ENCODE results near the gene PLCH1.

The PLCH1 gene

DNA sequence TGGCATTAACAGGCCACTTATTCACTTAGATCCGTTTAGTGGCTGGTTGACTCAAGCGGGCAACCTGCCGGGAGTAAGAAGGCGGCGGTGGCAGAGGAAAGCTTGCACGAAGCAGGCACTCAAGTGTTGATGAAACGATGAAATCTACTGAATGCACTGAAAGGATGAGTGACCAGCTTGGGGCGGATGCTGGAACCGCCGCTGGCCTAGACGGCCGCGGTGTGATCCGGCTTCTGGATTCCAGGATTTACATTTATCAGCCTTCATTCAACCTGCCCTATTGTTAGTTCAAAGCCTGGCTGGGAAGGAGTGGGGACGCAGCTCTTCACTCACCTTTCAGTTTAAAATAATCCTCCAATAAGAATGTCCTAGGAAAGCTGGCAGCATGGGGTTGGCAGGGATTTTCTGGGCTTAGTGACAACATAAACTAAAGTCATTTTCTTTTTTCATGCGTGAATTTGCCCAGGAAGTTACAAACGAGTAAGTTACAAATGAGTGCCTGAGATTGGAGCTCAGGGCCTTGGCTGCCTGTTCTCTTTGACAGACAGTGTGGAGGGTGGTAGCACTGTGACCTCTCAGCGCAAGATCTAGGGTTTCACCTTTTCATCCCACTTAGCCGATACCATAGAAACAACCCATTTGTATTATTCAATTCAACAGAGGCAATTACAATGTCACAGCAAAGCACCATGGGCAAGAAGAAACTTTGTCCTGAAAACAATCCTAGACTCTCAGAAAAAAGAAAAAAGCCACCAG is 1.1 kb upstream of the PLCH1 start:
- no peak overlapping the region for H3K4me3 ChIP-seq (ENCODE audit: low read depth, low read length)
- TF ChIP-seq, protein P1, sequence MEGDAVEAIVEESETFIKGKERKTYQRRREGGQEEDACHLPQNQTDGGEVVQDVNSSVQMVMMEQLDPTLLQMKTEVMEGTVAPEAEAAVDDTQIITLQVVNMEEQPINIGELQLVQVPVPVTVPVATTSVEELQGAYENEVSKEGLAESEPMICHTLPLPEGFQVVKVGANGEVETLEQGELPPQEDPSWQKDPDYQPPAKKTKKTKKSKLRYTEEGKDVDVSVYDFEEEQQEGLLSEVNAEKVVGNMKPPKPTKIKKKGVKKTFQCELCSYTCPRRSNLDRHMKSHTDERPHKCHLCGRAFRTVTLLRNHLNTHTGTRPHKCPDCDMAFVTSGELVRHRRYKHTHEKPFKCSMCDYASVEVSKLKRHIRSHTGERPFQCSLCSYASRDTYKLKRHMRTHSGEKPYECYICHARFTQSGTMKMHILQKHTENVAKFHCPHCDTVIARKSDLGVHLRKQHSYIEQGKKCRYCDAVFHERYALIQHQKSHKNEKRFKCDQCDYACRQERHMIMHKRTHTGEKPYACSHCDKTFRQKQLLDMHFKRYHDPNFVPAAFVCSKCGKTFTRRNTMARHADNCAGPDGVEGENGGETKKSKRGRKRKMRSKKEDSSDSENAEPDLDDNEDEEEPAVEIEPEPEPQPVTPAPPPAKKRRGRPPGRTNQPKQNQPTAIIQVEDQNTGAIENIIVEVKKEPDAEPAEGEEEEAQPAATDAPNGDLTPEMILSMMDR (IDR thresholded peaks at IDR 0.05; ENCODE audit: borderline replicate concordance, insufficient read depth, low read depth, low read length) = no peak

DNA sequence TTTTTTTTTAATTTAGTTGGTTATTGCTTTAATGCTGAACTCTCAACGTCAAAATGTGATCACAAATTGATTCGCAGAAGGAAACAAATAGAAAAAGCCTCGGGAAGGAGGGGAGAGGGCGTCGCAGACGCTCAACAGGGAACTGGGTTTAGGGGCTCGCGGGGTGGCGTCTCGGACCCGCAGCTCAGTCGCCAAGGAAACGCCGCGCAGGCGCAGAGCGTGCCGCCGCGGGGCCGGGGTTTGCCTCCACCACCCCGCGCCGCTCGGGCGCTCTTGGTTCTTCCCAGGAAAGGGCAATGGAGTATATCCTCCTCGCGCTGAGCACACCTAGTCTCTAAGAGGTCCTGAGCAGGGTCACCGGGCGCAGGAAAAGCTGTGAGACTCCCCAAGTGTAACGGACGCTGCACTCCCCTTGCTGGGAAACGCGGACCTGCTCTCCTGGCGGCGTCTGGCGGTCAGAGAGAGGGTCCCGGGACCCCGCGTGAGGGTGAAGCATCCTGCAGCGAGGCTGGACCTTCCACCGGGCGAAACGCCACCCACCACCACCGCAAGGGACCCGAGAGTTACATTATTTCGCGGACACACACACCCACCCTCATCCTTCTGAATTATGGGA is 753 bp downstream of the PLCH1 start:
- H3K4me3 ChIP-seq (ENCODE audit: low read depth, low read length) = peak overlapping the region; percentile 63
- TF ChIP-seq, protein P1 (IDR thresholded peaks at IDR 0.05; ENCODE audit: borderline replicate concordance, insufficient read depth, low read depth, low read length) = no peak

DNA sequence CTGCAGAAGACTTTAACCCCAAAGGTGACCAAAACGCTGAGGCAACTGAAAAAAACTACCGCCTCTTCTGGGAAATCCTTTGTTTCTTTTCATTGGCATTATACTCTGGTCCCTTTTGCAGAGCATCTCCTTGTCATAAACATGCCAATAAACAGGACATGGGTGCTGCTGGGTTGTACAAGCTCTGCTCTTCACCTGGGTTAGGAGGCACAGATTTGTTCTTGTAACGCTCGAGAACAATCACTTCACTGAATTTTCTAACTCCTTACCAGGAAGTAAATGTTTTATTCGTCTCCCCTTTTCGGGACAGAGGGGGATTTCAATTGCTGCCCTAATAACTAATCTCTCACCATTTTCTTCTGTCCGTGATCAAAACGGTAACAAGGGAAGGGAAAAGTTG is 1.3 kb downstream of the PLCH1 start:
- TF ChIP-seq, protein P1 (IDR thresholded peaks at IDR 0.05; ENCODE audit: borderline replicate concordance, insufficient read depth, low read depth, low read length) = no peak
- H3K4me3 ChIP-seq (ENCODE audit: low read depth, low read length) = peak overlapping the region; percentile 63

DNA sequence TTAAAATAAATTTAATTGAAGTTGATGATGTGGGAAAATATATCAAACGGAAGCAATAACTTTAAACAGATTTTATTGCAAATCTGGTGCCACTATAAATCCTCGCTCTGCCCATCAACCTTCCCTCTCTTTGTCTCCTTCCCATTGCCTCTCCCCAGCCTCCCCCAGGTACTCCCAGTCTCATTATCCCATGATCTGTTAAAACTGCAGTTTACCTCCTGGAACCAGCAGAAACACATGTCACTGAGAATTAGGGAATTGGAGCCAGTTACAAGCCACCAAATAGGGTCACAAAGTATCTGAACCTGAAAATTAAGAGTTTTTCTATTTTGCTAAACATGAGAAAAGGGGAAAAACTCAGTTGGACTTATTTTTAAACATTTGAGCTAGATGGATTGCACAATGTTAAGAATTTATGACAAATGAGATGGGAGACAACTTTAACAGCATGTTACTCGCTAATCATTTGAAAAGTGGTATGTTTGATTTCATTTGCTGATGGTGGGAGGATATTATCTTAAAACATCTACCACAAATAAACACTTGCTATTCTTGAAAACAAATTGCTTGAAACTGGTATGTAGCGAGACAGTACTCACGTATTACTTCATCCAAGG is 2.4 kb downstream of the PLCH1 start:
- TF ChIP-seq, protein P1 (IDR thresholded peaks at IDR 0.05; ENCODE audit: borderline replicate concordance, insufficient read depth, low read depth, low read length) = no peak
- no peak overlapping the region for H3K4me3 ChIP-seq (ENCODE audit: low read depth, low read length)

DNA sequence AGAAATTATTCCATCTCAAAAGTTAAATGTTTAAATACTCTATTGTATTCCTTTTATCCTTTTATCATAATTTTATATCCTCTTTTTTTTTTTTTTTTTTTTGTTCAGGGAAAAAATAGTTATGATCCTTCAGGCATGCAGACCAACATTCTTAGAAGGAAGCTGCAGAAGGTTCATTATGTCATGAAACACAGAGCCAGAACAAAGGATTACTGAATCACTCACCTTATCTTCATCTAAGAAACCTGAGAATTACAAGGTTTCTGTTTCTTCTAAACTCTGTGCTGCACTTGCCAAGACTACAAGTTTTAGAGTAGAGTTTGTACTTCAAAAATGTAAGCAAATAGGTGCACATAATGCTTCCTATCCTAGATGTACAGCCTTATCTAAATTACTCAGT is 3.3 kb downstream of the PLCH1 start:
- no peak overlapping the region for H3K4me3 ChIP-seq (ENCODE audit: low read depth, low read length)
- TF ChIP-seq, protein P1 (IDR thresholded peaks at IDR 0.05; ENCODE audit: borderline replicate concordance, insufficient read depth, low read depth, low read length) = no peak

DNA sequence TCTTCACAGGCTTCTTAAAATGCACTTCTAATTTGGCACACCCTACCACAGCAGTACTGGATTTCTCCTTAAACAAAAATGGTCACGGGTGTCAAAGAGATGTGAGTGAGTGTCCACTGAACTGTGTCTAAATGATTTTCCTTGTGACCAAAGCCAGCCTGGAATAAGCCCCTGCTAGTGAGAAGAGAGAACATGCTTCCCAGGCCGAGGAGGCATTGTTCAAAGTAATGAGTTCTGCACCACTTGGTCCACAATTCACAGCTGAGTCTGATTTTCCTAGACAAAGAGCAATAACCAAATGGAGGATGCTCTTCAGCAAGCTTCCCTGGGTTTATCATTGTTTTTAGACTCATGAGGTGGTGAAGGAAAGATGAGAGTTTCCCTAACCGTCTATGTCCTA is 3.8 kb downstream of the PLCH1 start:
- TF ChIP-seq, protein P1 (IDR thresholded peaks at IDR 0.05; ENCODE audit: borderline replicate concordance, insufficient read depth, low read depth, low read length) = no peak
- no peak overlapping the region for H3K4me3 ChIP-seq (ENCODE audit: low read depth, low read length)

All from GM12875 (cell line).